ENCODE measurements around the gene NCOR2.
A peak's percentile ranks its signal among the peaks of the same experiment; 100 is the strongest.

The NCOR2 gene

DNA sequence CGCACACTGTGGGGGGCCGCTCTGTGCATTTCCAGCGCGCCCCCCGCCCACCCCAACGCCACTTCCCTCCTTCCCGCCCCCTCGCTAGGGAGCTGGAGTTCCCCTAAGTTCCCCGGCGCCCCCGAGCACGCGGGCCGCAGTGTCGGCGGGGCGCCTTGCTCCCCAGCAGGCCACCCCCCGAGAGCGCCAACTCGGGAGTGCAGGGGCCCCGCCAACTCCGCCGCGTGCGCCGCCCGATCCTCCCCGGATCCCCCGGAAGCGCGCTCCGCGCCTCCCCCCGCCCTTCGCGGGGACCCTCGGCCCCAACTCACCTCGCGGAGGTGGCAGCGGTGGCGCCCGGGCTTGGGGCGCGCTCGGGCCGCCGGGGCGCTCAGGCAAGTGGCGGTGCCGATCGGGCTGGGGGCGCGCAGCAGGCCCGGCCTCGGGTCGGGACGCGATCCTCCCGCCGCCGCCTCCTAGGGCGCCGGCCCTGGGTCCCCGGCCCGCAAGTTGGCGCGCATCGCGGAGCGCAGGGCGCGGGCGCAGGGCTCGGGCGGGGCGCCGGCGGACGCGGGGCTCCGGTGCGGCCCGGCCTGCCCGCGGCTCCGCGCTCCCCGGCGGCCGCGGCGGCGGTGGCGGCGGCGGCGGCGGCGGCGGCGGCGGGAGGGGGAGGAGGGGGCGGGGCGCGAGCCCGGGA, at the start of gene NCOR2:
Gene NCOR2, minus strand, starts transcription at position 616 of the 676 bp plus-strand sequence. CDS start 72,361 bp downstream, outside the sequence.
- DNase-seq (ENCODE audit: low spot score): no peak

DNA sequence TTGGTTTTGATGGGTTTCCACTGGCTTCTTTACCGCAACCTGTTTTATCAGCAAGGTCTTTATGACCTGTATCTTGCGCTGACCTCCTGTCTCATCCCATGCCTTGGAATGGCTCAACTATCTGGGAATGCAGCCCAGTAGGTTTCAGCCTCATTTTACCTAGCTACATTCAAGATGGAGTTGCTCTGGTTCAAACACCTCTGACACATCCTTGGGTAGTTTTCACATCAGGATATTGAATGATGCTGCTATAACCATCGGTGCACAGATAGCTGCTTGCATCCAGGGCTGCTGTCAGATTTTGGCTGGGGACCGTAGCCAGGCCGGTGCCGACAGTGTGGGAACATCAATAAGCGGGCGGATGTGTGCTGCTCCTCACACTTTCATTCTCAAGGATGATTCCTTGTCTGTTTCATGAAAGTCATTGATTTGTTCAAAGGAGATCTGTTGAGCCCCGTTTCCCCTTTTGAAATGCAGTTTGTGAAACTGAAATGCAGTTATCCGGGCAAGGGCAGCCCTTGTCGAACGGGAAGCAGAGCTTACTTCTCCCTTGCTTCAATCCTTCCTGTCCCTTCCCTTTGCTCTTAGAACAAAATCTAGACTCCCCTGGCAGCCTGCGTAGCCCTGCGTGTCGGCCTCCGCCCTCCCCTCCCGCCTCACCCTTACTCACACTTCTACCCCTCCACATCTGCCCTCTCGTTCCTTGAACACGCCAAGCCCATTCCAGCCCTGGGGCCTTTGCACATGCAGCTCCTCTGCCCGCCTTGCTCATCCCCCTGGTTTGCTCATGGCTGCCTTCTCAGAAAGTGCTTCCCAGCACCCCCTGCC, 49.2 kb upstream of the NCOR2 start:
- no peak for DNase-seq (ENCODE audit: low spot score)

DNA sequence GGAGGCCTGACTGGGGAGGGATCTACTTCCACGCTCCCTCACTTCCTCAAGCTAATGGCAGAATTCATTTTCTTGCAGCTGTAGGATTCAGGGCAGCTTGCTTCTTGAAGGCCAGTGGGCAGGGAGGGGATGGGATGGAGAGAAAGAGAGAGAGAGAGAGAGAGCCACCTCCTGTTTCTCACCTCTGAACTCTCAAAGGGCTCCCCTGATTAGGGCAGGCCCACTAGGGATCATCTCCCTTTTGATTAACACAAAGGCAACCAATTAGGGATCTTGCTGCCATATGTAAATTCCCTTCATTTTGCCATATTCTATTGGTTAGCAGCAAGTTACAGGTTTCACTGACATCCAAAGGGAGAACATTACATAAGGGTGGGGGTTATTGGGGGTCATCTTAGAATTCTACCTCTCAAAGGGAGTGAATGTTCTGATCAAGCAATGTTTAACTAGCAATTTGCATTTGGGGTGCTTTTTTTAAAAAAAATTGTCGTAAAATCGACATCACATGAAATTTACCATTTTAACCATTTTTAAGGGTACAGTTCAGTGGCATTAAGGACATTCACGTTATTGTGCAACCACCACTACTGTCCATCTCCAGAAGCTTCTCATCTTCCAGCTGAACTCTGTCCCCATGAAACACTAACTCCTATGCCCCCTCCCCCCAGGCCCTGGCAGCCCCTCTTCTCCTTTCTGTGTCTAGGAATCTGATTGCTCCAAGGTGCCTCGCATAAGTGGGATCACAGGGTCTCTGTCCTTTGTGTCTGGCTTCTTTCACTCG, 47.3 kb upstream of the NCOR2 start:
- no peak for DNase-seq (ENCODE audit: low spot score)

DNA sequence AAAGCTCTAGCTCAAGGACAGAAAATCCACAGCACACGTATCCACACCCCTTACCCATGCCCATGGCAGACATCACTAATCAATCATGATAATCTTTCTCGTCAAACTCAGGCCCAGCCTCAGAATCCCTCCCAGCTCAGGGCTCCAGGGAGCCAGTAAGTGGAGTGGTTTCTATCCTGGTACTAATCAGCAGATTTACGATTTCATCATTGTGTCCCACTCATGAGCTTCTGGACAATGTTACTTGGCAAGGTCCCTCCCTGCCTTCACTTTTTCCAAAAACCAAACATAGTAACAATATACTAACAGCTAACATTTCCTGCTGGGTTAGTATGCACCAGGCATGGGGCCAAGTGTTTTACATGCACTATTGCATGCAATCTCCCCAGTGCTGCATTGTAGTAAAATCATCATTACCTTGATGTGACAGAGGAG, 45.8 kb upstream of the NCOR2 start:
- DNase-seq (ENCODE audit: low spot score): no peak

DNA sequence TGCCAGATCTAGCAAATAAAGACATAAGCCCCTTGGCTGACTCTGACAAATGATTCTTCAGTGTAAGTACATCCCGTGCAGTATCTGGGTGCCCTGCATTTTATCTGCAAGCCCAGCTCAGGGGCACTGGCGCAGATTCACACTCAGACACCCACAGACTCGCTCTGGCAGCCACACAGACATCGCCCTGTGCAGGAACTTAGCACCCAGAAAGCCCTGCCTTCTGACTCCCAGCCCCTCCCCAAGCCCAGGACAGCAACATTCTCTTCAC, 44.9 kb upstream of the NCOR2 start:
- no peak for DNase-seq (ENCODE audit: low spot score)

DNA sequence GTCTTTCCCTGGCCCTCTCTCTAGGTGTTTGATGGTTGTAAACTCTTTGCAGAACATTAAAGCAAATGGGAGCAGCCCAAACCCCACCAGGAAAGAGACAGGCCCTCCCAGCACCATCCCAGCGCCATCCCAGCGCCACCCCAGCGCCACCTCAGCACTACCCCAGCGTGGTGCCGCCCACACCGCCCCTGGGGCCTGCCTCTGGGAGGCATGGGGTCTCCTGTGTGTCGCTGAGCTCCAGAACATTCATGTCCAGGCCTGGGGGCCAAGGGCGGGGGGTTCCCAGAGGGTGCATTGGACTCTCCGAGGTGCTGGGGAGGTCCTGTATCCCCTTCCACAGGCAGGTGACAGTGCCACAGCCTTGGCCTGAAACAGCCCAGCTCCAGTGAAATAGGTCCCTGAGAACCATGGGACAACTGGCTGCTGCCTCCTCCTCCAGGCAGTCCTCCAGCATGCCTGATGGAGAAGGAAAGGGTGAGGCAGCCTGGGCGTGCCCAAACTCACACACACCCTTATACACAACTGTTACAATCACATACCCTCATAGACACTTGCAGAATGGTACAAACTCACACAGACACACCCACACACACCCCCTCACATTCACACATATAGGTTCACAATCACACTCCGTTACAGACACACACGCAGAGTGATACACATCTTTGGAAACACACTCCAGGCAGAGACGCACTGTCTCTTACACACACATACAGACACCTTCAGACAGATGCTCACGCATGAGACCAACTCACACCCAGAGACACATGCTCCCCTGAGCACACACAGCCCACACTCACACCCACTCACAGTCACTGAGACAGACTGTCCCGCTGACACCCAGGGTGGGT, 44.4 kb upstream of the NCOR2 start:
- no peak for DNase-seq (ENCODE audit: low spot score)

DNA sequence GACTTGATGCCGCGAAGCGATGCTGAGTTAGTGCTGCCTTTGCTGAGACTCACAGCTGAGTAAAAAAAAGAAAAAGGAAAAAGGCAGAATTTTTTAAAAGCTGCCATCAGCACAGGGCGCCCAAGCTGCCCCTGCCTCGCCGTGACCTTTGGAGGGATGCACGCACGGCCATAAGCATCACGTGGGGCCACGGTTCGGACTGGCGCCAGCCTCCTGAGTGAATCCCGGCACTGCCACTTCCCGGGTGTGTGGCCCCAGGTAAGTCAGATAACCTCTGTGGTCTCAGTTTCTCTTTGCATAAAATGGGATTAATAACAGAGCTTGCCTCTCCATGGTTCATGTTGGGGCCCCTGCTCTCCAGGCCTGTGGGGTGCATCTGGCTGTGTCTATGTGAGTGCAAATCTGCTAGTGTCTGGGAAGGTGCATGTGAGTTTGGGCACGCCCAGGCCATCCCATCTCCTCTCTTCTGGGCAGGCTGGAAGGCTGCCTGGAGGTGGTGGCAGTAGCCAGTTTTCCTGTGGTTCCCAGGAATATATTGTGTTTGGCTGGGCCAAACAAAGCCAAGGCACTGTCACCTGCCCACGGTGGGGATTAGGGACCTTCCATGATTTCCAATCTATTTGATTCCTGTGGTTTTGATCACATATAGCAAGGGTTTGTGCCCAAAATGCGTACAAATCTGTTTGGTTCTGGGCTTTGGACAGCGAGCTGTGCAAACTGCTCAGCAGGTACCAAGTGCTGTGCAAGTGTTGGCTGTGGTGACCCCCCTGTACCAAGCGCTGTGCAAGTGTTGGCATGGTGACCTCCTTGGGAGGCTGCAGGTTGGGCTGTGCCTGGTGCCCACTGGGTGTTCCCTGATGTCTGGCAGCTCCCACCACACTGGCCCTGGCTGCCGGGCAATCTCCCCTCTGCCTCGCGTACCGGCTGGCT, 43.5 kb upstream of the NCOR2 start:
- no peak for DNase-seq (ENCODE audit: low spot score)

DNA sequence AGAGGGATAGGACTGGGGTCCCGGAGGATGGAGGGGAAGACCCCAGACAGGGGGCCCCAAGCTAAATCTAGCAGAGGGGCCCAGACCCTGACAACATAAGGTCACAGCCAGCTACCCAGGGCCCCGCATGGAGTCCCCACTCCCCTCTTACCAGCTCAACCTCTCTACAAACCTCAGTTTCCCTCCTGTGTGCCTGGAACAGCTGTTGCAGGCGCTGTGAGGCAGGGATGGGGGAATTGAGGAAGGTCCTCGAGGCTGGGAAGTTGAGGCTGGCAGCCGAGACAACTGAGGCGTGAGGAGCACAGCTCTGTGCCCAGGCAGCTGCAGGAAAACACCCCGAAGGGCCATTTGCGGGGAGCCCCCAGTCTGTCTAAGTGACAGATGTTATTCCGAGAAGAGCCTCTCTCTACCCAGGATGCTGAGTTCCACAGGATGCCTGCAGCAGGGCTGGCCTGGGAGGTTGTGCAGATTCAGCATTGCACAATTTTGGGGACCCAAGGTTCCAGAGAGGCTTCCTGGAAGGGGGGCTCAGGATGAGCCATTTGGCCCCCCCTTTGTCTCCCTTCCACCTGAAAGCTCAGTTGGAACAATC, 42.7 kb upstream of the NCOR2 start:
- DNase-seq (ENCODE audit: low spot score): no peak

DNA sequence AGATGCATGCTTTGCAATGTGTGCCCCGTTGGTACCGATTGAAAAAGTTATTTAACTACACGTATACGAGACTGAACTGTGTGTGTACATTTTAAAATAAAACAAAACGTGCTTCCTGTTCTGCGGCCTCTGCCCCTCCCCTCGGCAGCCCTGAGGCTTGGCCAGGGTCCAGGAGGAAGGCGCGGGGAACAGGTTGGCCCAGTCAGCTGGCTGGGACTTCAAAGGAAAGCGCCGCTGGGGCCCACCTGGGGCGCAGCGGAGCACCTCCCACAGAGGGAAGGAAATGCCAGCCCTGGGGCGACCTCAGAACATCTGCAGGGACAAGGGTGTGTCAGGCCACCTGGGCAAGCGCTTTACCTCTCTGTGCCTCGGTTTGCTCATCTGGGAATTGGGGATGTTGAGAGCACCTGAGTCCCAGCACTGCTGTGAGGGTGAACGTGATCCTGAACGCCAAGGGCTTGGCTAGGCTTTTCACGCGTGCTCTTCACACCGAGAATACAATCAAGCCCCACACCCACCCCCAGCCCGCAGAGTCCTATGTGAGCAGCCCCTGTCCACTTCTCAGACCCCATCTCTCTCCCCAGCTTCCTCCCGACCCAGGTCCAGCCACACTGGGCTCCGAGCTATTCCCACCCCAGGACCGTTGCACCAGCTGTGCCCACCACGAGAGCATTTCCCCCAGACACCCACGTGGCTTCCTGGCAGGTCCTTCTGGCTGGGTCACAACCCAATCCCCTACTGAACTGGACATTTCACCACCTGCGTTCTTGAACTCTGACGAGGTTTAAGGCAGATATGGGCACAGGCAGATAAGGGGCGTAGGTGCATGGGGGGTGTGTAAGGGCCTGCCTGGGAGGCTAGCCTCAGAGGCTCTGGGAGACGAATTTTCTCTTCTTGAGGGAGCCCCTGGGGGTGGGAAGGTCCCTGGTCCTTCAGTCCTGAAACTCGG, 41.9 kb upstream of the NCOR2 start:
- DNase-seq (ENCODE audit: low spot score): peak; percentile 83

DNA sequence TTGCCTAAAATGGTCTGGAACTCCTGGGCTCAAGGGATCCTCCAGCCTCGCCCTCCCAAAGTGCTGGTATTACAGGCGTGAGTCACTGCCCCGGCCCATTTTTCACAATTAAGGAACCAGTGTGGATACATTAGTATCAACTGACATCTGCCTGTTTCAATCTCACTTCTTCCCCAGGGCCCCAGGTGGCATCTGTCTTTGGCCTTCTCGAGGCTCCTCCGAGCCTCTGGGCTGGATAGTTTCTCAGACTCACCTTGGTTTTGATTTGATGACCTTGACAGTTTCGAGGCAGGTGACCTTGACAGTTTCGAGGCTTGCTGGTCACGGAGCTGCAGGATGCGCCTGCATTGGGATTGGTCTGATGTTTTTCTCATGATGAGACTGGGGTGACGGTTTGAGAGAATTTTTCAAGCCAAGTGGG, 41.0 kb upstream of the NCOR2 start:
- DNase-seq (ENCODE audit: low spot score): no peak

DNA sequence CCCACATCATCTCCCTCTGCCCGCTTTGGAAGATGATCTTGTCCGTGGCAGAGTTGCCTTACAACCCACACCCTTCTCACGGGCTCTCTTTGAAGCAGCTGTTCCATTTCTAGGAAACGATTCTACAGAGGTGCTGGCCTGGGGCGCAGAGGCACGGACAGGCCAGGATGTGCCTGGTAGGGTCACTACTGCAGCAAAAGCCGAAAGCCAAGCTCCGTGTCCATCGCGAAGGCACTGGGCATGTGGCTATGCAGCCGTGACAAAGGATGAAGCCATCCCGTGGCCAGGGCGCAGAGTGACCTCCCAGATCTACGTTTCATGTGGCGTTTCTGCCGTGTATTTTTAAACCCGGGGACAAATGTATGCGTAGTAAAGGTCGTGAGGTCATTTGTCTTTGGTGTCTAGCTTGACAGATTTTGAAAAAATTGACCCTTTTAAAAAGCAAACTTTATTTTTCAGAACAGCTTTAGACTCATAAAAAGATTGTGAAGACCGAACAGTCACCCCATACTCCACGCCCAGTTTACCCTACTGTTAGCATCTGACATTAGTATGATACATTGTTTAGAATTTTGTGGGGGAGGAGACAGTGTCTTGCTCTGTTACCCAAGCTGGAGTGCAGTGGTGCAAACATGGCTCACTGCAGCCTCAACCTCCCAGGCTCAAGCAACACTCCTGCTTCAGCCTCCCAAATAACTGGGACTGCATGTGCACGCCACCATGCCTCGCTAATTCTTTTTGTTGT, 40.4 kb upstream of the NCOR2 start:
- DNase-seq (ENCODE audit: low spot score): no peak

DNA sequence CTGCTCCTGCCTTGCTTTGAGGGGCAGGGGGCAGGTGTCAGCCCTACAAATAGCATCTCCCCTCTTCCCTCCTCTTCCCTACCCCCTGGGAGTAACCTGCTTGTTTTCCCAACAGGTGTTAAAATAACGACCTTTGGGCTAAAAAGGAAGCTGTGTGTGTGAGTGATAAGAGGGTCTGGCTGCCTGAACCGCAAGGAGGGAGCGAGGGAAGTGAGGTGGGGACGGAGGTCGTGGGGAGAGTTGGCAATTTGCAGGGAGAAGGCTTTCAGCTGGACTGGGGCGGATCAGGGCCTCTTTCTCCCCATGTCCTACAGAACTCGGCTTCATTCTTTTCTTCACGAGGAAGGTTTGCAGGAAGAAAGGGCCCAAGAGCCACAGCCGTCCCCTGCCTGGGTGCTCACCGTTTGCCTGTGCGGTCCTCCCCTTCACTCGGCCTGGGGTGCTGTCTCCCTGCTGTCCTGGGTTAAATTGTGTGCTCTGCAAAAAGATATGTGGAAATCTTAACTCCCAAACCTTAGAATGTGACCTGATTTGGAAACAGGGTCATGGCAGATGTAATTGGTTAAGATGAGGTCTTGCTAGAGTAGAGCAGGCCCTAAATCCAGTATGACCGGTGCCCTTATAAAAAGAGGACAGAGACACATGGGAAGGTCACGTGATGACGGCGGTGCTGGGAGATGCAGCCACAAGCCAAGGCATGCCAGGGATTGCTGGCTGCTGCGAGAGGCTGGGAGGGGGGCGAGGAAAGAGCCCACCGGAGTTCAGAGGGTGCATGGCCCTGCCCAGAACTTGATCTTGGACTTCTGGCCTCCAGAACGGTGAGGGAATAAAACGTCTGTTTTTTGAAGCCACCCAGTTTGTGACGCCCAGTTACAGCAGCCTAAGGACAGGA, 38.7 kb upstream of the NCOR2 start:
- no peak for DNase-seq (ENCODE audit: low spot score)

DNA sequence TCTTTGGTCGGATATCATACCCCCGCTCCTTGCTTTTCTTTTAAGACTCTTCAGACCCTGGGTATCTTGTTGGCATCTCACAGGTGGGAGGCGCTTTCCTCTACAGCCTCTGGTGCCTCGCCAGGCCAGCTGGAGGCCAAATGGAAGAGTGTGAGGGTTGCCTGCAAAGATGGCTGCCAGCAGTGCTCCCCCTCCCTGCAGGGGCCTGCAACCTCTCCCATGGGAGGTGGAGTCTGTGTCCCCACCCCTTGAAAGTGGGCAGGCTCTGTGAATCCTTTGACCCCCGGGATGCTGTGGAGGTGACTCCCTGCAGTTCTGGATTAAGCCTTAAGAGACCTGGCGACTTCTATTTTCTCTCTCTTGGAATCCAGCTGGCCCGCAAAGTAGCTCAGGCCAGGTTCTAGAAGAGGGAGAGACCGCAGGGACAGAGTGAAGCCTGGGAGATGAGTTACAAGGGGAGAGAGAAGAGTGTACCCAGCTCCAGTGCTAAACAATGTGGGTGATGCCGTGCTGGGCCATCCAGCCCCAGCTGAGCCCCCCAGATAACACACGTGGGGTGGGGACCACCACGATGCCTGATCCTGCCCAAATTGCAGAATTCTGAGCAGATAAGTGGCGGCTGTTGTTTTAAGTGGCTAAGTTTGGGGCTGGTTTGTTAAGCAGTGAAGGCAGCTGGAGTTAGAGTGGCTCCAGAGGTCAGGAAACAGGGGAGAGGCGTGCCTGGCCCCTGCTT, 37.9 kb upstream of the NCOR2 start:
- no peak for DNase-seq (ENCODE audit: low spot score)

DNA sequence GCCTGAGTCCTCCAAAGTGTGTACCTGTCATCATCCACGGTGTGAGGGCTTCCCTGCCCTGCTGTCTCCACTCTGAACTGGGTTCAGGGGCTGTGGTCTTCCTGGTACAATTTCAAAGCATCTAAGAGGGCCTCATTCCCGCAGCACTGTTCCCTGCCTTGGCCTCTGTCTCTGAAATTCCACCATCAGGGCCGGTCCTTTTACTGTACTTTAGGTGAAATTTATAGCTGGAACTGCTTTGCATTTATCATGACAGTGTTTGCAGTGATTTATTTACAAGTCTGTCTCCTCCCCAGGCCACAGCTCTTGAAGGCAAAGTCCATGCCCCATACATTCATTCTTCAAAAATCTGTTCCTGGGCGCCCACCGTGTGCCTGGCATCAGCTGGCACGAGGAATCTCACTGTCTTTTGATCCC, 36.9 kb upstream of the NCOR2 start:
- no peak for DNase-seq (ENCODE audit: low spot score)

DNA sequence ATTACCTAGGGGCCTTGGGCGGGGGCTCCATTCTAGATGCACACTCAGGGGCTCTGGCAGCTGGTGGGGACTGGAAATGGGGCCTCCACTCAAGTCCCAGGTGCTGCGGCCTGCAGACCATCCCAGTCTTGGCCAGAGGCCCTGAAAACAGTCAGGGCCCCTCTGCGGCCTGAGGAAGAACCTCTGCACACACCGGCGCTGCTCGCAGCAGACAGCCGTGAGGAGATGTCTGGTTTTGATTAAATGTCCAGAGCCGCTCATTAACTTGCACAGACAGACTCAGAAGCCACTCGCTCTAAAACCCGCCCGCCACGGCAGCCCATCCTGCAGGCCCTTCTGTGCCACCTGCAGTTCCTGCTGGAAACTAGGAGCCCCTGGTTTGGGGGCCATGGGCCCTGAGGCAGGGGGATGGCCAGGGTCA, 36.4 kb upstream of the NCOR2 start:
- no peak for DNase-seq (ENCODE audit: low spot score)

DNA sequence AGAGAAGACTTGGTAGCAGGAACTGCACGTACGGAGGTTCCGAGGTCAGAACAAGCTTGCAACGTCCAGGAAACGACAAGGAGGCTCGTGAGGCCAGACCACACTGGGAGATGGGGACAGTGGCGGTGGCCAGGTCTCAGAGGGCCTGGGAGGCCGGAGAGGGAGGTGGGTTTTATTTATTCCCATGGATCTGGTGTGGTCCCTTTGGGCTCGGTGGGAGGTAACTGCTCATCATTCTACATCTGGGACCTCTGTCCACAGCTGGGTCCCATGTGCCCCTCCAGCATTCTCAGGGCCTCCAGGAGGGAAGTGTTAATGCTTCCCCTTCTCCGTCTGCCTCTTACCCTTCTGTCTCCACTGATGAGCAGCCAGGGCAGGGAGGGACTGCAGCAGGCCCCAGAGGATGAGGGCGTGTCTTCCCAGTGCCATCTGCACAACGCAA, 35.7 kb upstream of the NCOR2 start:
- no peak for DNase-seq (ENCODE audit: low spot score)

DNA sequence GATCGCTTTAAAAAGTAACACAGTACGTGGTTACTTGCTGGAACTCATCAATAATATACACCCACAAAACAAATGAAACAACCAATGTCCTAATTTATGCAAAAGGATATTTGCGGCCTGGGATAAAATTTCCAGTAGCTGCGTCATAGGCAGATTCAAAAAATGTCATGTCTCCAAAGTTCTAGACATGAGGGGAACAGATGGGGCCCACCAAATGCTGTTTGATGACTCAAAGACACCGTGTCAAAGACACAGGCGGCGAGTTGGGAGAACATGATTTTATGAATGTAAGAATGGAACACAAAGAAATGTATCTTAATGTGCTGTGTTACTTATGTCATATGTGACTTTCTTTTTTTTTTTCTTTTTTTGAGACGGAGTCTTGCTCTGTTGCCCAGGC, 34.3 kb upstream of the NCOR2 start:
- no peak for DNase-seq (ENCODE audit: low spot score)
